ENCODE results near the gene PCSK6.

PCSK6 gene
- 3.2 to 17.8 (median 9.9) reads per million in 18 experiments for total RNA-seq

DNA sequence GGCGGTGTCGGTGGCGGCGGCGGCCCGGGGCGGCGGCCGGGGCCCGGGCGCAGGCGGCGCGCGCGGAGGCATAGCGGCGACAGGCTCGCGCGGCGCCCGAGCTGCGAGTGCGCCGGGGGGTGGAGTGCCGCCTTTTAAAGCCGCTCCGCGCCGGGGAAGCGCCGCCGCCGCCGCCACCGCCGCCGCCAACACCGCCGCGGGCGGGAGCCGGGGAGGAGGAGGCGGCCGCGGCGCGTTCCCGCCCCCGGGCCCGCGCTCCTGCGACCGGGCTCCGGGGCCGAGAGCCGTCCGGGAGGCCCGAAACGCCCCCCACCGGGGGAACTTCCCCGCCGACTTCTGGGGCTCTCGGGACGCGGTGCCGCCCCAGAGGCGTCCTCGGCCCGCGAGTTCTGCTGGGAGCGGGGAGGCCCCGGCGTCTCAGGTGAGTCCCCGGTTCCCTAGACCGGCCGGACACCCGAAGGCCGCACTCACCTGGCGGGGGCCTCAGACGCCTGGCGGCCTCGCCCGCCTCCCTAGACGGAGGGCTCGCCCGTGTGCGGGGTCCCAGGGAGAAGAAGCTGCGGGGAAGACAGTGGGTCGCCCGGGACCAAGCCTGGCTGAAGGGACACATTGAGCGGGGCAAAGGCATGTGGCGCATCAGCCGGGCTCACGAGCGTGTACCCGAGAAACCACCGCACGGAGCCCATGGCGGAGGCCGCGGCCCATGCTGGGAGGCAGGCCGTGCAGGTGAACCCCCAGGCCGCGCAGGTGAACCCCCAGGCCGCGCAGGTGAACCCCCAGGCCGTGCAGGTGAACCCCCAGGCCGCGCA, at the start of gene PCSK6:
Gene PCSK6 (minus strand): TSS at position 109 of the 809 bp plus-strand sequence. CDS start 37 bp downstream, at position 72.
- peak in 1 of 2 donors; percentile 21 for DNase-seq

DNA sequence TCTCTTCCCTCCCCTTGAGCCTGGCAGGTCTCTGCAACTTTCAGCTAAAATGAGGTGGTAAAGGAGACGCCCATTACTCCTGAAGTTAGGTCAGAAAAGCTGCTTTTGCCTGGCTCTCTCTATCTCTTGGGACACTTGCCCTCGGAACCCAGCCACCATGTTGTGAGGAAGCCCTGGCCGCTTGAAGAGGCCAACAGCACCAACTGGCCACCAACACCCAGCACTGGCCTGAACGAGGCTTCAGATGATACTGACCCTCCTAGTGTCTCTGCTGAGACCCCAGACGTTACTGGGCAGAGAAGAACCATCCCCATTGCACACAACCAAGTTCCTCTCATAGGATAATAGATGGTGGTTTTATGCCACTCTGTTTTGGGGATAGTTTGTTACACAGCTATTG, 49.5 kb upstream of the PCSK6 start:
- no peak for DNase-seq

DNA sequence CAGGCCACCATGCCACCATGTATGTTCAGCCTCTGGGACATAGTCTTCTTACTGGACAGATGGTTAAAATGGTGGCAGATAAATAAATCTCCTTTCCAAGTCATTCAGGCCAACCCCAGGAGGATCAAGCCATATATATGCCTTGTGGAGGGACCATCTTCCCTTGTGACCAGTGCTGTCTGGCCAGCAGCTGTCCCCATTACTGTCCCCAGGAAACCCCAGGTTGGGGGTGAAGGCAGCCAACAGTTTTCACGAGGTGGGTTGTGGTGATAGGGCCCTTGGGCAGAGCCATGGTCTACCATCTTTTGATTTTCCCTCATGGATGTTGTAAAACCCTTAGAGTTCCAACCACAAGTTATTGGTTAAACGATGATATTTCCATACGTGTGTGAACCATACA, 48.7 kb upstream of the PCSK6 start:
- DNase-seq = no peak

DNA sequence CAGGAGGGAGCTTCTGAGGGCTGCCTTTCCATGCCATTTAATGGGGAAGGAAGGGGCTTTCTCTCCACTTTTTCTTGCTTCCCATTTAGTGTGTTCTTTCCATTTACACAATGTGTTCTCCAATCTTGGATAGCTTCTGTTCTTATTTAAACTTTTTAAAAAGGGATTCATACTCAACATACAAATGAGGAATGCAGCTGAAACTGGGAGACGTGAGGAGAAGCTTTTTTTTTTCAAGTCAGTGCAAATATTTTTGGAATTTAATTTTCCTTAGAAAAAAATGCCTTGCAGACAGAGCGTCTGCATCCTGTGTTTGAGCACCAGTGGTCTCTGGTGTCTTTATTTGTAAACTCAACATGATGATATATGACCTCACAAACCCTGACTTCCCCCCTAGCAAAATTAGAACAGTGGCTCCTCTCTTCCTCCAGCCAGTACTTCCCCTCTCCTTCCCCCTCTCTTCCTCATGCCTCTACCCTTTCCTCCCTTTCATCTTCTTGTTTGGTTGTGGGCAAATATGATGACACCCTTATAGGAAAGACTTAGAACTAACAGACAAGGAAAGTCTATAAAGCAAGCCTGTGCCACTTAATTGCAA, 48.1 kb upstream of the PCSK6 start:
- DNase-seq = peak; percentile 13 to 16

DNA sequence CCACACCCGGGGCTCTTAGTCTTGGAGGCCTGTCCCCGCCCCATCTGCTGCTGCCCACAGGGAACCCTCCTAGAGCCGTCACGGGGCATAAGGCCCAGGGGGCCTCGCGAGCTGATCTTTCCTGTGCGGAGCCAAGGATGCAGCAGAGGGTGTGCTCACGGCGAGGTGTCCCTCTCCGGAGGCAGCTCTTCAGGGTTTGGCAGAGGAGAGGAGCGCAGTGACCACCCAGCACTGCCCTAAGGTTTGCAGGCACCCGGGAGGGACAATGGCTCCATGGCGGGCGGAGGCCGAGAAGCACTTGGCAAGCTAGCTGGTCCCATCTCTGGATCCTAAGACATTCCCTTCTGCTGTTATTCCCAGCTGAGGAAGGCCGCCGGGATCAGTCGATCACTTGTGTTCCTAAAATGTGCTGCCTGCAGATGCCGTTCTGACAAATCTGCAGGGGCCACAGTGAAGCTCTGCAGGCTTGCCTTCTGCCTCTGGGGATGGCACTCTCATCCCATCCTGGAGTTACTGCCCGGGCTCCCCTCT, 47.4 kb upstream of the PCSK6 start:
- DNase-seq = no peak

DNA sequence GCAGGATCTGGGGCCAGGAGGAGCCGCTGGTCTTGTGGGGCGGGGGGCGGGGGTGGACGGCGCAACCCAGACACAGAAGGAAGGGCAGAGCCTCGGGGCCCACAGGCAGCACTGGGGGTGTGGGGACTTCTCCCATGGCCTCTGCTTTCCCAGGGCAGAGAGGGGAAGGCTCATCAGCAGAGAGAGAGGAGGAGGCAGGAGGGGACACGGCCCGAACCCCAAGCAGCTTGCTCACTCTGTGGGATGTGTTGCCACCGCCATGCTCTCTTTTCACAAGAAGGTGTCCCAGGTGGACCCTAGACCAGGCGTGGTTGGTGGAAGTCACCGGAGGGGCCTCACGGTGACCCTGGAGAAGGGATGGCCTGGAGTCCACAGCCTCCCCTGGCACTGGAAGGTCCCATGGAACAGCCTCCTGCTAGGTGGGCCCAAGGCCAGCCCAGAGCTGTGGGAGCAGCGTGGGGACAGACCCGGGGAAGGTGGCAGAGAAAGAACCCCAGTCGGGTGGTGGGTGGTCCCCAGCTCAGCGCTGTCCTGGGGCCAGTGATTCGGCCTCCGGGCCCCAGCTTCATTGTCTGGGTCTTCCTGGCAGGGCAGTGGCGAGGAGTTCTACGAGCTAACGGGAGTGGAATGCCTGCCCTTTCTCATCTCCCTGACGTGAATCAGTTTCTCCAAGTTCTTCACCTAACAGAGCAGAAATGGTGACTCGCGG, 46.8 kb upstream of the PCSK6 start:
- no peak for DNase-seq

DNA sequence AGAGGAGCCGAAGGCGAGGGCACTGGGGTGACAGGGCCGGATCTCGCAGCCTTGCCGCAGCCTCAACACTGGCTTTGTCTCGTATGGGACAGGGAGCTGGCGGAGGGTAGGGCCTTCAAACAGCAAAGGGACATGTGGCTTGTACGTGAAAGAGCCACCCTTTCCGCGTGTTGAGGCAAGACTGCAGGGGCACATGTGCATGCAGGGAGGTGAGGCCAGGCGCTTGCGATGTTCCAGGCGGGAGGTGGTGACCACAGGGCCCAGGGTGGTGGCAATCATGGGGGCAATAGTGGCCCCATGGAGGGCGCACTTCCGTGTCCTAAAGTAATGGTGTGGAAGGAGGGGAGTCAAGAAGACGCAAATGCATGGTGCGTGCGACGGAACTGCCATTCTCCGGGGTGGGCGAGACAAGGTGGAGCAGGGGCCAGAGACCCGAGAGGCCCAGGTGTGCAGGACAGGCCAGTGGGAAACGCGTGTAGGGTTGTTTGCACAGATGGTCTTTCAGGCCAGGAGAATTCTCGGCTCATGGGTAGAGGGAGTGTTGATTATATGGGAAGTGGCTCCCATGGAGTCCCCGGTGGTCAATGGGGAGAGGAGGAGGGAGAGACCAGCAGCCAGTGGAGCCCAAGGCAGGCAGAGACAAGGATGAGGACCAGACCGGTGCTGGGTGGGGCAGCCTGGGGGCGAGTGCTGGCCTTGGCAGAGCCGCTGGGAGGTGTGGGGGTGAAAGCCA, 45.8 kb upstream of the PCSK6 start:
- DNase-seq = no peak

DNA sequence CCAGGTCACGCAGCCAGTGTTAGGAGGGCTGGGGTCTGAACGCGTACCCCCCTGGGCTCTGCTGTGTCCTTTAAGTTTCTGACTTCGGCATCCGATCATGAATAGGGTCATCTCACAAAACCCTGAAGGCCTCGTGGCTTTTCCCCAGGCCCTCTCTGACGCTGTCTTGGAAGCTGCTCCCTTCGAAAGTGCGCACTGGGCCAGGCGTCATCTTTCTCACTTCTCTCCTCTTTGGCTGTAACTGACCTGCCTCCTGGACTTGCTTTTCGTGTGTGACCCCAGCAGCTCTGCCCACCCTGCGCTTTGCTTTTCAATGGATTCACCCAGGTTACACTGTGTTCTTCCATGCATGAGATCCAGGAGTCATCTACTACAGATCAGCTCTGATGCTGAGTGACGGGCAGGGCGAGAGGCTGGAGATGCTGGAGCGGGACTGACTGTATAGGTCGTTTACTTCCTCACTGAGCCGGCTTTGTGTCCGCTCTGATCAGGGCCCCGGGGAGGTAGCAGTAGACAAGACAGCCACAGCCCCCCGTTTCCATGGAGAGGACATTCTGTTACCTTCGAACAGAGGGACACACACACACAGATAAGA, 45.0 kb upstream of the PCSK6 start:
- DNase-seq = no peak

DNA sequence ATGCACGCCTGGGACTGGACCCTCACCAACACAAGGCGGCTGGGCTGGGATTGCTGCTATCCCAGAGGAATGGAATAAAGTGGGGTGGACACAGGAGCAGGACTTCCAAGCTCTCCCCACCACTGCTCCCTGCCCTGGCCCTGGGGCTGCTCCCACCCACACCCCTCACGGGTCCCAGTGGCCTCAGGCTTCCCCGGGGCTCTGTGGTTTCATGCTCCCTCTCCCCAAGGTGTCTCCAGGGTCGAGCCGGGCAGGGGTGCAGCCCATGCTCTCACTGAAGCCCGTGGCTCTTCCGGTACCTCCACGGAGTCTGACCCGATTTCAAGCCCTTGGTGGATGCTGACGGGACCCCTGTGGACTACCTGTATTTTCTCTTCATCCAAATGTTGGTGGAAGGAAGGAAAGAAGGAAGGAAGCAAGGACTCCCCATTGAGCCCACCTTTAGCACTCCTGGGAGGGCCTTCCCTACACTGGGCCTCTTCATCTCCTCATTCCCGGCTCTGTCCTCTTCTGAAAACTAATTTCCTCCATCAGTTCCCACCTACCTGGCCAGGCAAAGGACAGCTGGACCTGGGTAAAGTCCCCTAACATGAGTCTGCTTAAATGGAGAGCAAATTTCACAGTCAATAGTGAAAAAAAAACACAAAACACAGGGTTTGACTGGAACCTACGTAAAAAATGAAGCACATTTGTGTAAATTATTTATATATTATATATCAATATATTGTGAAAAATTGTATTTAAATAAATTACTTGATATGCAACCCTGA, 44.0 kb upstream of the PCSK6 start:
- DNase-seq = no peak

DNA sequence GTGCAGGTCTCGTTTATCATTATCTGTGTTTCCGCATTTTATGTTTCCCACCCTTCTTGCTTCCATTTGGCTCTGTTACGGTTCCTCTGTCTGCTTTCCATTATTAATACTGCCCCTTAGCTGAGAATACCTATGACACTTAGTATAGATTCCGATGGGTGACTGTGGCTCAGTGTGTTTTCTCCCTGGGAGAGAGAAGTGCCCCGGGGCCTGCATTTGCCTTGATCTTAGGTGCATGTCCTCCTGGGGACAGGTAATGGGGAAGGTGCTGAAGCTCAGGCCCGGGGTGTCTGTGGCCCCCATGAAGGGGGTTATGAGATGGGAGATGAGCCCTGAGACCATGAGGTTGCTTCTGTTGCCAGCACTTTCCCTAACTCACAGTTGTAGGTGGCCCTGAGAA, 43.4 kb upstream of the PCSK6 start:
- no peak for DNase-seq

DNA sequence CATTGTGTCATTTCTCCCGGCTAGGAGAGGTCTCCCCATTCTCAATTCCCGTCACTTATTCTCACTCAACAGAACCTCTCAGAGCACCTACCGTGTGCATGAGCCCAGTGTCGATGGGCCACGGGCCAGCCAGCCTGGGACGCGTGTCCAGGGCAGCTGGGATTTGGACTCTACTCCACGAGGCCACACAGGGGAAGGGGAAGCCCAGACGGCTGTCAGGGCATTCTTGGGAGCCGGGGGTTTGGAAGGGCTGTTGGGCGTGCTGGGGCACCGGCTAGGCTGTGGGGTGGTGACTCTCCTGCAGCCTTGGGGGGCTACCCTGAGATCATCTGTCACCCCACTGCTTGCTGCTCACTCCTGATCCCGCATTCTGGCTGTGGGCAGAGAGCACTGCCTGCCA, 41.7 kb upstream of the PCSK6 start:
- no peak for DNase-seq

DNA sequence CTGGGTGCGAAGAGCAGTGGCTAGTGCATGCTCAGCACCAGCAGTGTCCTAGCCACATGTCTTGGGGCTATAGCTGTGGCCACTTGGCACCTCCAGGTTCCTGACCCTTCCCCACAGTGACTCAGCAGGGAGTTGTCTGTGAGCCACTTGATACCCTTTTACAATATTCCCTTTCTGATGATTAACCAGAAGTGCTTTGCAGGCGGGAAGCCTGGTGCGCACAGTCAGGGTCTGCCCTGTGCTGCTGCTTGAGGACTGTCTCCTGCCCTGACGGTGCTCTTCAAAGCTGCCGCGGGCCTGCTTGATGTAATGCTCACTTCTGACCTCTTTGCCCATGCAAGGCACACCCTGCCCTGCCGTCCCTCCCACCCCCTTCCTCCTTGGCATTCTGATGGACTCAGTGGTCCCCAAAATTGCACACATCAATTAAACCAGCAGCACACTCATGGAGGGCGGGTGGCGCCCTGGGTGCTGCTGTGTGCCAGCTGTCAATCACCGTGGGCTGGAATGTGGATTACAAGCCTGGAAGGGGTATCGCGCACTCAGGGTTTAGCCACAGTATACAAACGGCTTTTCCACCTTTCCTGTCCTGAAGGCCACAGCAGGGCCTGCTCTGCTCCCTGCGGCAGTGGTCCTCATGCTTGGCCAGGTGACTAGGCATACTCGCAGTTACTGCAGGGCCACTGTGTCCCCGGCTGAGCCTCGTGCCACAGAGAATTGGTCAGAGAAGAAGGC, 40.9 kb upstream of the PCSK6 start:
- no peak for DNase-seq

DNA sequence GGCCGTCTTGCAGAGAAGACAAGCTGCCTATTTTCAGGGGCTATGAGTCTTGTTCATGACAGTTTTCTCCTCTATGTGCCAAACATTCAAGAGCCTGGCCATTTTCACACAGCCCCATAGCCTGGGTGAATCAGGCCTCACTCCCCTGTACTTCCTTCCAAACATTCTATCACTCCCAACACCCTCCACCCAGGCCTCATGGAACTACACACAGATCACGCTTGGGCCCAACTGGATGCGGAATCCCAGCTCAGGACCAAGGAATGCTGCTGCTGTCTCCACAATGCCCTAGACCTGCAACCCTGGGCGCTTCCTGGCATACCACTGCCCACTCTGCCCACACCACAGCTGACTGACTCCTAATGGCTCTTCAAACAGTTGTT, 39.4 kb upstream of the PCSK6 start:
- DNase-seq = no peak

DNA sequence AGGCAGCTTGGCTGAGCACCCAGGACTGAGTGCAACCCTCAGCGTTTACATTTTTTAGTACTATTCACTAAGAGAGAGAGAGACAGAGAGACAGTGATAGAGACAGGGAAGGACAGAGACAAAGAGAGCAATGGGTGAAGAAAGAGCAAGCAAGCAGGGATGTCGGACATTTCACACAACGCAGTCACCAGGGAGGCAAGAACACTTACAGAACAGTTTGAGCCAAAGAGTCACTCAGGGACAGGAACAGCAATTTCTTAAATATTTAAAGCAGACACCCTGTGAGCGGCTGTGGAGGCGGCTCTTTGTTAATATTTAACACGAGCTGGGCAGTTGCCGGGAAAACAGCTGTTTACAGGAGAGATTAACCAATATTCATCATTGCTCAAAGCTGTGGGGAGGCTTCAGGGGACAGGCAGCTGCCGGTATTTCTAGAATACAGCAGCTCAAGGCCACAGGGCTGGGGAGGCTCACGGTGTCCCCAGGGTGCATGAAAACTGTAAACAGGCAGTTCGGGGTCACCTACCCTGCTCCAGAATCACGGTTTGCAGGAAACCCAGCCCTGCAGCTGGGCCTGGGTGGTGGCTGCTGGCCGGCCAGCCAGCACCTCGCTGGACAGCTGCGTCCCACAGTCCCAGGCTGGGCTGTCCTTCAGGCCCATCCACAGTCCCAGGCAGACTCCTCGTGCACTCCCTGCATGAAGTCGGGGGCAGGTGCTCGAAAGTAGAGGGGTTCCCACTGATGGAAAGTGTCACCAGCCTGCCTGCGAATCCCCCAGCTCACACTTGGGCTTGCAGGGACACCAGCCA, 38.8 kb upstream of the PCSK6 start:
- peak; percentile 76 to 77 for DNase-seq

DNA sequence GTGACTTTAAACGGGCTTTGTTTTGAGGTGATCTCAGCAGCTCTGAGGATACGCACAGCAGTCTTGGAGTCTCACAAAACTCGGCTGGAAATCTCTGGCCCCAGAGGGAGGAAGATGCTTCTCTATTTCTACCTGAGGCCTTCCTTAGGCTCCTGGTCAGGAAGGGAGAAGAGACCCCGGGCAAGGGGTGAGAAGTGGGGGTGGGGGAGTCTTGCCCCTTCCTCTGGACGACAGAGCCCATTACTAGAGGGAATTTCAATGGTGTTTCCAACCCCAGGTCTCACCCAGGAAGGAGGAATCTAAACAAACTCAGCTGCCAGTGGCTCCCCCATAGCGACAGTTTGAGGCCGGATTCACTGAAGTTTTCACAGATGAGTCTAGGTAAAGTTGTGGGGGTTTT, 37.4 kb upstream of the PCSK6 start:
- no peak for DNase-seq

DNA sequence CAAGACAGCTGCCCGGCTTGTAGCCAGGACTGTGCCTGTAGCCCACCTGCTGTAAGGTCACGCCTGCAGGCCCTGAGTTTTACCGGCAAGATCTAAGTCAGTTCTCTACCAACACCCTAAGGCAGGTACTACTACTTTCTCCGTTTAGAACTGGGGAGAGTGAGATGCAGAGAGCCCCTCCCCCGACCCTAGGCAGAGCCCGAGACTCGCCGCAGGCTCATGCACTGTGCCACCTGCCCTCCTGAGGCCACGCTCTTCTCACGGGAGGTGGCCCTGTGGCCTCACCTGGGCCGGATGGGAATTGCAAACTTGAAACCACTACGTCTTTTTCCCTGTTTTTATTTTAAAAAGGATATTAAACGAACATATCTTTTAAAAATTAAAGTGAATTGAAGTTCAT, 36.9 kb upstream of the PCSK6 start:
- no peak for DNase-seq

DNA sequence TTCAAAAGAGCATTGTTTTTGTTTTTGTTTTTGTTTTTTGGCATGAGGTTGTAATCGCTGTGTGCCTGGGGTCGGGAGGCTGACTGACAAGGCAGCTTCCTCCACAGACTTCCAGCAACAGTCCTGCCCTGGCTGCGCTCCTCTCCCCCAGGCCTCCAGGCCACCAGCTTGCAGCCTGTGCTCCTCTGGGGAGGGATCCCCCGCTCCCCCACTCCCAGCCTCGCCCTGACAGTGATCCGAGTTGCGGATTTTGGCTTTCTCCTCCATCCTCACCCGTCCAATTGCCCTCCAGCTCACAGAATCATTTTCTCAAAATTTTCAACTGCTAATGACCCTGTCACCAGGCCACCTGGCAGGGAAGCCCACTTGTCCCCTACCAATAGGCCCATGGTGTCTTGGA, 36.5 kb upstream of the PCSK6 start:
- DNase-seq = no peak

DNA sequence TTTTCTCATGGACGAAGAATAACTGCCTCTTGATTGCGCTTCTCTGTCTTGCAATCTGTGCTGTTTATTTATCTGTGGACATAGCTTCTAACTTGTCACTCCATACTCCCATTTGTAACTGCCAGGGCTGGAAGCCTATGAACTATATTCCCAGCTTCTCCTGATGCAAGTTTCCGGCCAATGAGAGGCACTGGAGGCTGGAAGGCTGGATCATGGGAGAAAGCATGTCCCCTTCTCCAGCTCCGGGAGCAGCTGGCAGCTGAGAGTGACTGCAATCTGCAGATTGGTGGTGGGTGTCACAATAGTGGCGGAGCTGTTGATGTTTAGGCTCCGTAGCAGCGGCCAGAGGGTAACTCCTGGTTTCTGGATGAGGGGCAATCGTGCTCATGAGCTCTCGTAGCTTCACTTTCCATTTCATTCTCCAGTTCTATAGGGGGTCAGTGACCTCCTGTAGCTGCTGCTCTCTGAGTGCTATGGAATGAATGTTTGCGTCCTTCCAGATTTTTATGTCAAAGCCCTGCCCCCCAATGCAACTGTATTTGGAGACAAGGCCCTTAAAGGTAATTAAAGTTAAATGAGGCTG, 35.7 kb upstream of the PCSK6 start:
- DNase-seq = no peak

DNA sequence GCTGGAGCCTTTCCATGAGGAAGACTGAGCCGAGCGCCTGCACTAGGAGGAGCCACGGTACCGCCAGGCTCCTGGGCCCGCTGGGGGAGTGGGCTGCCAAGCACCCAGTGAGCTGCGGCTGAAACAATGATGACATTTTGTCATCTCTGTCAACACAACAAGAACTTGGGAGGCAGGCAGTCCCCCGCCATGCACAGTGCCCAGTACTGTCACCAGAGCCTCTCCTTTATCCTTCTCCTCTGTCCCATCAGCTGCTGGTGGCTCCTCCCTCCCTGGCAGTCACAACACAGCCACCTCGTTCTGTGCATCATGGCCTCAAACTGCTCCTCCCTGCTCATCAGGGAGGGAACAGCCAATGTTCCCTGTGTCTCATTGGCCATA, 34.0 kb upstream of the PCSK6 start:
- DNase-seq = no peak
